HG03521 (cell line): ENCODE results near the gene MED25.

Experiments
- ATAC-seq: cut with Tn5 transposase; IDR thresholded peaks from one replicate; pipeline ENCODE4 v1.9.1; 2021; ENCODE audit warnings: mild to moderate bottlenecking, moderate library complexity; ENCODE audit not compliant: unreplicated experiment

Gene MED25

DNA sequence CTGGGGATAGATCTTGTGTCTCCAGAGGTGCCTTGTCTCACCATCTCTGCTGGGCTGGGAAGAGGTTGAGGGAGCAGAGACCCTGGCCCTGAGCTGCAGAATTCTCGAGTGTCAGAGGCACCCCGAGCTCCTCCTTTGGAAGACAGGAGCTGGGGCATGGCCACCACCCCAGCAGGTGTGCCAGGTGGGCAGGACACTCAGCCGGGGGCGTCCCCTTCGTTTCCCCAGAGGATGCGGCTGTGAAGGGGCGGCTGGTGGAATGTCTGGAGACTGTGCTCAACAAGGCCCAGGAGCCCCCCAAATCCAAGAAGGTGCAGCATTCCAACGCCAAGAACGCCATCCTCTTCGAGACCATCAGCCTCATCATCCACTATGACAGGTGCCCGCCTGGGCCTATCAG, 19.5 kb upstream of the MED25 start:
- ATAC-seq: no peak

- no peak for ATAC-seq
Observed at GRCh38 chr19:49799271-49799797, 18.8 kb upstream of the MED25 start.

GRCh38 chr19:49799798-49800376, 18.2 kb upstream of the MED25 start:
- ATAC-seq: no peak

GRCh38 chr19:49800771-49801170, 17.3 kb upstream of the MED25 start:
- ATAC-seq: no peak

DNA sequence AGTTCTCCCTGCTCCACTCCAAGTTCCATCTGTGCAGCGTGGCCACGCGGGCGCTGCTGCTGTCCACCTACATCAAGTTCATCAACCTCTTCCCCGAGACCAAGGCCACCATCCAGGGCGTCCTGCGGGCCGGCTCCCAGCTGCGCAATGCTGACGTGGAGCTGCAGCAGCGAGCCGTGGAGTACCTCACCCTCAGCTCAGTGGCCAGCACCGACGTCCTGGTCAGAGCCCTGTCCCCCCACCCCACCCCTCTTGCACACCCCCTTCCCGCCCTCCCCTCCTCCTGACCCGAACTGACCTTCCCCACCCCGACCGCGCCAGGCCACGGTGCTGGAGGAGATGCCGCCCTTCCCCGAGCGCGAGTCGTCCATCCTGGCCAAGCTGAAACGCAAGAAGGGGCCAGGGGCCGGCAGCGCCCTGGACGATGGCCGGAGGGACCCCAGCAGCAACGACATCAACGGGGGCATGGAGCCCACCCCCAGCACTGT, 16.6 kb upstream of the MED25 start:
- no peak for ATAC-seq

DNA sequence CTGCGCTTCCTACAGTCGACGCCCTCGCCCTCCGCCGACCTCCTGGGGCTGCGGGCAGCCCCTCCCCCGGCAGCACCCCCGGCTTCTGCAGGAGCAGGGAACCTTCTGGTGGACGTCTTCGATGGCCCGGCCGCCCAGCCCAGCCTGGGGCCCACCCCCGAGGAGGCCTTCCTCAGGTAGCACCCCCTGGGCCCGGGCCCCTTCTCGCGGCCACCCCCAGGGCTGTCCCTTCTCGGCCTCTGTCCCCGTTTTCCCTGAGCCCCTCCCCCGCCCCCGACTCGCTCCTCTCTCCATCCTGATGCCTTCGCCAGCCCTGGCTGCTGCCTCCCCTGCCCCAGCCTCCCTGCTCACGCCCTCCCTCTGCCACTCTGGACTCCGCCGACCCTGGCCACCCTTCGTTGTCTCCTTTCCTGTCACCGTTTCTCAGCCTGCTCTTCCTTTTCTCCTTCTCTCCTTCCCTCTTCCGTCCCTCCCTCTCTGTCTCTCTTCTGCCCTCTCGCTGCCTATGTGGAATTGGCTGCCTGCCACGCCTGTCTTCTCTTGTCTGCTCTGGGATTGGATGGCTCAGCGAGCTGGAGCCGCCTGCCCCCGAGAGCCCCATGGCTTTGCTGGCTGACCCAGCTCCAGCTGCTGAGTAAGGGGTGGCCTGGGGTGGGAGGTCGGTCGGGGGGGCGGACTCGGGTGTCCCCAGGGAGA, 16.0 kb upstream of the MED25 start:
- no peak for ATAC-seq

DNA sequence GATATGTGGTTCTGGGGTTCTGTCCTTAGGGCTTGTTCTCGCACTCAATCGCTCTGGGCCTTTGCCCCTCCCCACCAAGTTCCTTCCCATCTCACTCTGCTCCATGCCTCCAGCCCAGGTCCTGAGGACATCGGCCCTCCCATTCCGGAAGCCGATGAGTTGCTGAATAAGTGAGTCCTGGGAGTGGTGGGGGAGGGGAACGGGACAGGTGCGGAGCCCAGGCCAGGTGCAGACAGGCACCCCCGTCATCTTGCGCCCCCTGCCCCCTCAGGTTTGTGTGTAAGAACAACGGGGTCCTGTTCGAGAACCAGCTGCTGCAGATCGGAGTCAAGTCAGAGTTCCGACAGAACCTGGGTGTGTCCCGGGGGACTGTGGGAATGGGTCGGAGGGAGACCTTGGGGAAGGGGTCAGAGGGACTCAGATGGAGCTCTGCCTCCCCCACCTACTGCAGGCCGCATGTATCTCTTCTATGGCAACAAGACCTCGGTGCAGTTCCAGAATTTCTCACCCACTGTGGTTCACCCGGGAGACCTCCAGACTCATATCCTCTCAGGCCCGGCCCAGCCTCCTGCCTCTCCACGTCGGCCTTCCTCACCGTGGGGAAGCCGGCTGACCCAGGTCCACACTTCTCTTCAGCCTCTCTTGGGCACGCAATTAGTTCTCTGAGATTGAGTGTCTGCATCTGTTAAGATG, 15.1 kb upstream of the MED25 start:
- ATAC-seq: no peak

GRCh38 chr19:49803529-49803856, 14.6 kb upstream of the MED25 start:
- no peak for ATAC-seq

DNA sequence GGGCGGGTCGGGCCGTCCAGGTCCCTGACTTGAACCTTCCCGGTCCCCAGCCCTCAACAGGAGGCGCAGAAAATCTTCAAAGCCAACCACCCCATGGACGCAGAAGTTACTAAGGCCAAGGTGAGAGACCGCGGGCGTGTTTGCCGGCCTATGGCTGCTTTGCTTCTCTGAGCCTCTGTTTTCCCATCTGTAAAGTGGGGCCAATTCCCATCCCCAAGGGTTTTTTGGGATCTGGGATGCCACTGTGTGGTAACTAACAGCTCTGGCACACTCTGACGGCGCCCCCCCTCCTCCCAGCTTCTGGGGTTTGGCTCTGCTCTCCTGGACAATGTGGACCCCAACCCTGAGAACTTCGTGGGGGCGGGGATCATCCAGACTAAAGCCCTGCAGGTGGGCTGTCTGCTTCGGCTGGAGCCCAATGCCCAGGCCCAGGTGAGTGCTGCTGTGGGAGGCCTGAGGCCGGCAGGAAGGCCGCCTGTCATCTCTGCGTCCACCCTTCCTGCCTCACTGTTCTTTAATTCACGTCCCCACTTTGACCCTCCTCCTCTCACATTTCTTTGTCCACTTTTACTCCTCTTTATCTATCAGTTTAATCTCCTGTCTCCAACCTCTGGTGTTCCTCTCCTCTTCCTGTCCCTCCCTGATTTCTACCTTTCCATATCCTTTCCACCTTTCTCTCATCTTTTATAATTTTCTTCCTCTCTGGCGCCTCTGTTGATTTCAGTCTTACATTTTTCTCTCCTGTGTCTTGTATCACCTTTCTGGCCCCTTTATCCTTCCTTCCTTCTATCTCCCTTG, 12.1 kb upstream of the MED25 start:
- ATAC-seq: no peak

DNA sequence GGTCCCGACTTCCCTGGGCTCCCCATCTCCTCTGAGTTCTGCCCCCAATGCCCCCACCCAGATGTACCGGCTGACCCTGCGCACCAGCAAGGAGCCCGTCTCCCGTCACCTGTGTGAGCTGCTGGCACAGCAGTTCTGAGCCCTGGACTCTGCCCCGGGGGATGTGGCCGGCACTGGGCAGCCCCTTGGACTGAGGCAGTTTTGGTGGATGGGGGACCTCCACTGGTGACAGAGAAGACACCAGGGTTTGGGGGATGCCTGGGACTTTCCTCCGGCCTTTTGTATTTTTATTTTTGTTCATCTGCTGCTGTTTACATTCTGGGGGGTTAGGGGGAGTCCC, 11.5 kb upstream of the MED25 start:
- ATAC-seq: no peak

GRCh38 chr19:49807058-49807903, 10.8 kb upstream of the MED25 start:
- no peak for ATAC-seq

- no peak for ATAC-seq
Observed at GRCh38 chr19:49807904-49808675, 10.0 kb upstream of the MED25 start.

- ATAC-seq: no peak
Observed at GRCh38 chr19:49808711-49809159, 9.4 kb upstream of the MED25 start.

DNA sequence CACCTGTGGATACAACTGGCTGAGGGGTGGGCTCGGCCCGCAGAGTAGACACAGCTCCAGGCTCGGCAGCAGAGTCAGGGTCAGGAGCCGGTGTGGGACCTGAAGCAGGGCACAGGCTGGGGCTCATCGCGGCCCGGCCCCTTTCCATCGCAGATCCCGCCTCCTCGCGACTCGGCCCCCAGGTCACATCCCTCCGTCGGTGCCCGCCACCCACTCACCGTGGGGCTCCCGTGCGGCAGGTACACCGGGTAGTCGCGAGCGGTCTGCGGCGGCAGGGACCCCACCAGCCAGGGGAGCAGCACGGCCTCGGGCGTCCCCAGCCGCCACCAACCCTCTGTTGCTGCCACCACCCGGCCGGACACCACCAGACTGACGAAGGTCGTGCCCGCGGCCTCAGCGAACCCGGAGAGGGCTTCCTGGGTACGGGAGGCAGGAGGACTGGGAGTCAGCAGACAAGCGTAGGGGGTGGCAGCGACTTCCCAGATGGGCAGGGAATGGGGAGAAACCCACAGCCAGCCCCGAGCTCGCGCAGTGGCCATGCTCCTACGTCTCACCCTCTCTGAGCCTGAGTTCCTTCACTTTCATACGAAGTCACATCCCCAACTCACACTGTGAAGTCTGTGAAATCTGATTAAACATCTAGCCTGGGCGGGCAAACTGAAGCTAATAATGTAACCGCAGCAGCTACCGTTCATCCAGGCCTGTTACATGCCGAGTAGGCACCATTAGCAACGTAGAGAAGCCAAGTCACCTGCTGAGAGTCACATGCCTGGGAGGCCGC, 8.7 kb upstream of the MED25 start:
- no peak for ATAC-seq

- no peak for ATAC-seq
Observed at GRCh38 chr19:49809941-49810389, 8.1 kb upstream of the MED25 start.

DNA sequence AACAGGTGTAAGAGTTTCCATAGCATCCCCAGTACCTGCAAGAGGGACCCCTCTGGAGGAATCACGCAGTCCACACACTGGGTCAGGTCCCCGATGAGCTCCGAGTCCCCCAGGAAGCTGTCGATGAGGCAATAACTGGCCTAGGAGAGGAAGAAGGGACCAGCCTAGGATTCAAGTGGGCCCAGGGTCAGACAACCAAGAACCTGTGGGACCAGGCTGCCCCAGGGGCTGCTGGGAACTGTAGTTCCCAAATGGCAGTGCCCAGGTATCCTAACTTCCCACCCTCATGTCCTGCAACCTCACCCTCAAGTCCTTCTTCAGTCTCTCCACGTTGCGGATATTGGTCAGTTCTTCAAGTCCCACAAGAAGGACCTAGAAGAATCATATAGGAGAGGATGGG, 6.8 kb upstream of the MED25 start:
- ATAC-seq: no peak

- ATAC-seq: no peak
Observed at GRCh38 chr19:49812452-49812996, 5.6 kb upstream of the MED25 start.
